Tibial artery (tissue), 4 donors: Measurements from ENCODE around the gene MYOCD.
A peak's percentile ranks its signal among the peaks of the same experiment; 100 is the strongest.

Experiments used
- DNase-seq, 2 donors: peaks; one replicate each; pipeline ENCODE4 v3.0.0-alpha.2; 2019
- H3K27ac ChIP-seq, 2 donors: fragments of 200-600 bp; sonication (generic) in 1 of 2; 1 replicate in 1 of 2; 2 replicates in 1 of 2; pipeline ENCODE4 v1.5.1; 2018 to 2019; ENCODE audit warnings: mild to moderate bottlenecking in 1 of 2
- H3K27me3 ChIP-seq, 2 donors: fragments of 200-600 bp; sonication (generic) in 1 of 2; one replicate each; pipeline versions ENCODE4 v1.5.1 to v1.6.0; 2016 to 2019
- H3K36me3 ChIP-seq, 3 donors: fragments of 200-600 bp; sonication (generic) in 2 of 3; one replicate each; pipeline ENCODE4 v1.5.1; 2016 to 2019; ENCODE audit warnings: mild to moderate bottlenecking in 2 of 3
- H3K4me1 ChIP-seq, 4 donors: fragments of 200-600 bp; sonication (generic) in 2 of 4; 1 replicate in 3 of 4; 2 replicates in 1 of 4; pipeline ENCODE4 v1.5.1; 2016 to 2019
- H3K4me3 ChIP-seq, 2 donors: fragments of 200-600 bp; sonication (generic) in 1 of 2; 1 replicate in 1 of 2; 2 replicates in 1 of 2; pipeline ENCODE4 v1.5.1; 2018 to 2019; ENCODE audit warnings: mild to moderate bottlenecking in 2 of 2
- H3K9me3 ChIP-seq, 3 donors: fragments of 200-600 bp; sonication (generic) in 1 of 3; one replicate each; pipeline ENCODE4 v1.5.1; 2016 to 2019
- CTCF ChIP-seq, 2 experiments: fragments of 200-600 bp in 1 of 2; fragments of 450-650 bp in 1 of 2; IDR thresholded peaks; one replicate each; pipeline ENCODE4 v1.5.1; 2017 to 2019; ENCODE audit warnings: antibody characterized with exemption in 2 of 2, mild to moderate bottlenecking in 1 of 2, moderate library complexity in 1 of 2
- intact Hi-C: fragments of 100-400 bp; cut with DNase I; formaldehyde crosslinking; loops from one replicate; pipeline ENCODE4 v1.15.0; 2023; ENCODE audit warnings: low total_unique reads

Gene MYOCD

GRCh38 chr17:12637015-12637414, 28.7 kb upstream of the MYOCD start:
- Histone ChIP-seq H3K4me3 (no peak overlapping the region), H3K9me3 (no peaks in the 10 kb centered on the region), H3K4me1 (peaks cover 0 to 41% (median 18%) of the 10 kb centered on the region in 4 donors), H3K36me3 (no peaks in the 10 kb centered on the region), H3K27me3 (no peaks in the 10 kb centered on the region), H3K27ac (peak overlapping the region; percentile 54 to 70)
- DNase-seq, result no peak
- intact Hi-C loops, result no loop called here
- TF ChIP-seq CTCF (IDR thresholded peaks at IDR 0.05), result no peak

GRCh38 chr17:12637745-12638651, 27.7 kb upstream of the MYOCD start:
- H3K4me1 ChIP-seq, result peaks cover 0 to 31% (median 18%) of the 10 kb centered on the region in 4 donors
- no peaks in the 10 kb centered on the region for H3K36me3 ChIP-seq
- H3K4me3 ChIP-seq, result no peak overlapping the region
- H3K9me3 ChIP-seq, result no peaks in the 10 kb centered on the region
- DNase-seq, result no peak
- no peak for TF ChIP-seq CTCF (IDR thresholded peaks at IDR 0.05)
- H3K27me3 ChIP-seq, result no peaks in the 10 kb centered on the region
- H3K27ac ChIP-seq, result peak overlapping the region; percentile 54 to 70
- intact Hi-C loops, result no loop called here

DNA sequence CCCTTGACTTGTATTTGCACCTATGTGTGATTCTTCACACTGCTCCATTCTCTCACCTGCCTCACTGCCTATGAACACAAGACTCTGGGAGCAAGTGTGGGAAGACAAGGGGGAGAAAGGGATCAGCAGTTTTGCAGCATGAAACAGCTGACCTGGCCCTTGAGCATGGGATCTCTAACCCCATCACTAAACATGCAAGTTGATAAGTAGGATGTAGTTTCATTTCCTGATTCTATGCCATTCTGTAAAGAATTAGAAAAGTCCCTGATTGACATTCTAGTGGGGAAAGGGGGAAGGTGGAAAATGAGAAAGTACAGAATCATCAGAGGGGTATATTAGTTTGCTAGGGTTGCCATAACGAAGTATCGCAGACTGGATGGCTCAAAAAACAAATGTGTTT, 25.3 kb upstream of the MYOCD start:
- Histone ChIP-seq H3K4me1 (peaks cover 0 to 30% (median 18%) of the 10 kb centered on the region in 4 donors), H3K27ac (no peak overlapping the region), H3K27me3 (no peaks in the 10 kb centered on the region), H3K36me3 (no peaks in the 10 kb centered on the region), H3K4me3 (no peak overlapping the region), H3K9me3 (no peaks in the 10 kb centered on the region)
- DNase-seq, result no peak
- no peak for TF ChIP-seq CTCF (IDR thresholded peaks at IDR 0.05)
- intact Hi-C loops, result no loop called here

GRCh38 chr17:12641084-12641483, 24.6 kb upstream of the MYOCD start:
- H3K9me3 ChIP-seq, result no peaks in the 10 kb centered on the region
- no peaks in the 10 kb centered on the region for H3K27me3 ChIP-seq
- intact Hi-C loops, result no loop called here
- no peak overlapping the region for H3K4me3 ChIP-seq
- H3K27ac ChIP-seq, result no peak overlapping the region
- DNase-seq, result no peak
- no peak for TF ChIP-seq CTCF (IDR thresholded peaks at IDR 0.05)
- peaks cover 0 to 30% (median 18%) of the 10 kb centered on the region in 4 donors for H3K4me1 ChIP-seq
- no peaks in the 10 kb centered on the region for H3K36me3 ChIP-seq

- no peak for DNase-seq
- no peak for TF ChIP-seq CTCF (IDR thresholded peaks at IDR 0.05)
- Histone ChIP-seq H3K27me3 (no peaks in the 10 kb centered on the region), H3K4me1 (peaks cover 0 to 22% (median 15%) of the 10 kb centered on the region in 4 donors), H3K27ac (no peak overlapping the region), H3K9me3 (no peaks in the 10 kb centered on the region), H3K36me3 (no peaks in the 10 kb centered on the region), H3K4me3 (no peak overlapping the region)
- intact Hi-C loops, result no loop called here
Measured at GRCh38 chr17:12642034-12642433, 23.7 kb upstream of the MYOCD start.
